VCaP (cell line): Measurements from ENCODE around the gene BBX.

Experiments used
- H3K27ac ChIP-seq: fragments of 450-650 bp; 2 replicates; pipeline ENCODE4 v1.5.1; 2017
- TF ChIP-seq, protein P1 (sequence below): fragments of 450-650 bp; conservative IDR thresholded peaks from 2 replicates; pipeline ENCODE4 v1.5.1; 2017; ENCODE audit warnings: mild to moderate bottlenecking, moderate library complexity

Gene BBX

DNA sequence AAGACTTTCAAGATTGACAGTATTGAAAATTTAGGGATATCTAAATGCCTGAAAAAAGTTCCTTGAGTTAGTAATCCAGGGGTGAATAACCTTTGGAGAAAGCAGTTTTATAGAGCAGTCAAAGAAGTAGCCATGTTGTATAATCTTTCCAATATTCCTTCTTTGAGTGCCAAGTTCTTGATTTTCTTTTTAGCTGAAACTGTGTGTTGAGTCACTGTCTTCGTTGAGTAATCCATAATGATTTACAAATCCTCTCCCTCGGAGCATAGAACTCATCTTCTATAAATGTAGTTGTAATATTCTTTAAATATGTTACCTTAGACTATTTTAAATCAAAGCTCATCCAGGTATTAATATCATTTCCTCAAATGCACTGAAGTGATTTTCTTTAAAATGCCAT is 135.2 kb downstream of the BBX start:
- no peak overlapping the region for H3K27ac ChIP-seq

GRCh38 chr3:107660306-107660976 is 137.7 kb downstream of the BBX start:
- H3K27ac ChIP-seq, result no peak overlapping the region
- TF ChIP-seq, protein P1, sequence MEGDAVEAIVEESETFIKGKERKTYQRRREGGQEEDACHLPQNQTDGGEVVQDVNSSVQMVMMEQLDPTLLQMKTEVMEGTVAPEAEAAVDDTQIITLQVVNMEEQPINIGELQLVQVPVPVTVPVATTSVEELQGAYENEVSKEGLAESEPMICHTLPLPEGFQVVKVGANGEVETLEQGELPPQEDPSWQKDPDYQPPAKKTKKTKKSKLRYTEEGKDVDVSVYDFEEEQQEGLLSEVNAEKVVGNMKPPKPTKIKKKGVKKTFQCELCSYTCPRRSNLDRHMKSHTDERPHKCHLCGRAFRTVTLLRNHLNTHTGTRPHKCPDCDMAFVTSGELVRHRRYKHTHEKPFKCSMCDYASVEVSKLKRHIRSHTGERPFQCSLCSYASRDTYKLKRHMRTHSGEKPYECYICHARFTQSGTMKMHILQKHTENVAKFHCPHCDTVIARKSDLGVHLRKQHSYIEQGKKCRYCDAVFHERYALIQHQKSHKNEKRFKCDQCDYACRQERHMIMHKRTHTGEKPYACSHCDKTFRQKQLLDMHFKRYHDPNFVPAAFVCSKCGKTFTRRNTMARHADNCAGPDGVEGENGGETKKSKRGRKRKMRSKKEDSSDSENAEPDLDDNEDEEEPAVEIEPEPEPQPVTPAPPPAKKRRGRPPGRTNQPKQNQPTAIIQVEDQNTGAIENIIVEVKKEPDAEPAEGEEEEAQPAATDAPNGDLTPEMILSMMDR, result peak; percentile 80

More for the DNA sequence above, 135.2 kb downstream of the BBX start:
- TF ChIP-seq, protein P1, result no peak

DNA sequence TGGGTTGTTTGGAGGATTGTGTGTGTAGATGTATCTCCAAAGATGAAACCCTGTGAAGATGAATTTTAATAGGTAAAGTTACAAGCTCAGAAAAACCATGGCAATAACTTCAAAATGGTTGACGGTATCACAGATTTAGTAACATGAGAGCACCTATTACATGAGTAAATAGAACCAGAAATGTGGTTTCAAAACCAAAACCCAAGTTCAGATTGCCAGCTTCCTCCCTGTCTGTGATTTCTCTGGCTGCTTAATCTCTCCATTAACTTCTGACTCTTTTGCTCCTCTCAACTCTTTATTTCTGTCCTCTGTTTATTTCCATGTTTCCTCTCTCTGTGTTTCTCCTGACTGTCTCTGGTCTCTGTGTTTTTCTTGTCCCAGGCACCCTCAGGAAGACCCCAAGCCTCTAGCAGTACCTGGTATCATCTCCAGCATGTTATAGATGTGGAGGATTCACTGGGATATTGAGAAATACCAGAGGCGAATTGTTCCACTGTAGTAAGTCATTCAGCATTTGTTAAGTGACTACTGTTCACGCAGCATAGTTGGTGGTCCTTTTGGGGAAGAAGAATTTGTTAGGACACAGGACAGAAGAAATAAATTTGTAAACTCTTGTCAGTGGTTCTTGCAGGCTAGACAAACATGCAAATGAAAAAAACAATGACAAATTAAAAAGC is 138.8 kb downstream of the BBX start:
- no peak overlapping the region for H3K27ac ChIP-seq
- TF ChIP-seq, protein P1, result no peak

DNA sequence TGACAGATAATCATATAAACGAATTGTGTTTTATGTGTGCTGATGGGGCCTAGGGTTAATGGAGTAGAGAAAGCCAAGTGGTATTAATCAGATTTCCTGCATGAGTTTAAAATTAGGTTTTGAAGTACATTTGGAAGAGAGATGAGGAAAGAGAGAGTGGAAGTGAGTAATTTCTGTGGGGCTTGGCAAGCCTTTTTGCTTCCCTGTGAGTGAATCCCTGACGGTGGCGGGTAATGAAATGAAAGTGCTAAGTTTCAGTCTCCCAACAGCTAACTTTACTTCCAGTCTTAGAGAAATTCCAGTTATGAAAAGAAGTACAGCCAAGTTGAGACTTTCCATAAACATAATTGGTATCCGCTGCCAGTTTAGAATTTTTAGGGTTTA is 139.4 kb downstream of the BBX start:
- no peak overlapping the region for H3K27ac ChIP-seq
- TF ChIP-seq, protein P1, result no peak

- TF ChIP-seq, protein P1, result no peak
- no peak overlapping the region for H3K27ac ChIP-seq
Measured at GRCh38 chr3:107662586-107662985, 139.8 kb downstream of the BBX start.

DNA sequence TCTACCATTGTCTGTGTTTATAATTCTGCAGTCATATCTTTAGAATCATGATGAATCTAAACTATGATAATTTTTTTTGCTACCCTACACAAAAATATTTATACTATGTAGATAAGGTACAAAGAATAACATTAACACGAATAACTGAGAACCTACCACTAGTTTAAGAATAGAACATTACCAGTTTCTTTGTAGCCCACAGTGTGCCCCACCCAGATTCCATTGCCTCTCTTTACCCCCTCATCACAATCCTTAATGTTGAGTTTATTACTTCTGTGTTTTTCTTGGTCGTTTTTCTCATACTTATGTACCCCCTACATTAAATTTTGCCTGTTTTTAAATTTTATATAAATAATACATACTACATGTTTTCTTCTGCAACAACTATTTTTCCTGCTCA is 140.5 kb downstream of the BBX start:
- TF ChIP-seq, protein P1, result no peak
- no peak overlapping the region for H3K27ac ChIP-seq

- TF ChIP-seq, protein P1, result 0 out of 2 replicates have a peak, but pooled peaks have one; percentile 10
- no peak overlapping the region for H3K27ac ChIP-seq
Measured at GRCh38 chr3:107664614-107665013, 141.9 kb downstream of the BBX start.
